SW480 (cell line): ENCODE results near the gene DLGAP4.

Experiments used
- DNase-seq: peaks from one replicate; pipeline ENCODE4 v3.0.0-alpha.2; 2016; ENCODE audit warnings: low spot score

DLGAP4 gene

GRCh38 chr20:36275011-36275410 is 31.1 kb upstream of the DLGAP4 start:
- no peak for DNase-seq

DNA sequence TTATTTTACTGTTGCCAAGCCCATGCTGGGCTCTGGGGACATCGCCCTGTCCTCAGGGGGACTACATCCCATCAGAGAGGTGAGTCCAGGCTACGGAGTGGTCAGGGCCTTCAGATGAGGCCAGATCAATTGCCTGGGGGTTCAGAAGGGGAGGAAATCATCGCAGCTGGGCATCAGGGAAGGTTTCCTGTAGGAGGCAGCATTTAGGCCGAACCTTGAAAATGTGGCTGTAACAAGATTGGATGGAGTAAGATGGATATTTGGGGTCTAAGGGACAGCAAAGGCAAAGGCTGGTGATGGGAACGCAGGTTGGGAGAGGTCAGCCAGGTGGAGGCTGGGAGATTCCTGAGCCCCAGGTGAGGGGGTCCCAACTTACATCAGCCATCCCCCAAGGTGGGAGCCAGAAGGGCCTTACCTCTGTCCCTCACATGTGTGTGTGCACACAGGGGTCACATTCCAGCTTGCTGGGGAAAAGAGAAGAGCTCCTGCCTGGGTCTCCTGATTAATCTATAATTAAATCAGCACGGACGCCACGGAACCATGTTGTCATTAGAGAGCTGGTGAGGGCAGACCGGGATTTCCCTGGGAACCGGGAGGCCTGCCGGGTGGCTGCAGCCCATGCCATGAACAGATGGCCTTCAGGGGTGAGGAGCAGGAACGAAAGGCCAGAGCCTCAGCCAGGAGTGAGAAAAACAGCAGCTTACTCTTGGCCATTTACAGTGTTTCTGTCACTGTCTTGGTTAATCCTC is 30.5 kb upstream of the DLGAP4 start:
- DNase-seq = no peak

- DNase-seq = no peak
These were observed 28.6 kb upstream of the DLGAP4 start for GRCh38 chr20:36277546-36277945.

DNA sequence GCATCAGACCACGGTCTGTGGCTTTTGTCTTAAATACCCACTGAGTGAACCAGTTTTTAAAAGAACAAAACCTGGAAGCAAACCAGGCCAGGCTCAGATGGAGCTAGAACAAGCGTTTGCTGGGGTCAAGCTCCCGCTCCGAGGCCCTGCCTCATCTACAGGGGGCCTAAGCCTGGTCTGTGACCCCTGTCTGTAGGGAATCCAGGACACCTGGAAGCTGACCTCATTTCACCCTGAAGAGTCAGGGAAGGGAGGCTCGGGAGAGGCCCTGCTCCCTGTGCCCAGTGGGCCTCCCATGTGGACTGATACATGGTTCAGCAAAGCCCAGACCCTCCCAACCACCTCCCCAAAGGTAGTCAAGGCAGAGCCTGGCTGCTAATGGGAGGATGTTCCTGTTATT is 26.8 kb upstream of the DLGAP4 start:
- no peak for DNase-seq

GRCh38 chr20:36279776-36280175 is 26.4 kb upstream of the DLGAP4 start:
- no peak for DNase-seq

DNA sequence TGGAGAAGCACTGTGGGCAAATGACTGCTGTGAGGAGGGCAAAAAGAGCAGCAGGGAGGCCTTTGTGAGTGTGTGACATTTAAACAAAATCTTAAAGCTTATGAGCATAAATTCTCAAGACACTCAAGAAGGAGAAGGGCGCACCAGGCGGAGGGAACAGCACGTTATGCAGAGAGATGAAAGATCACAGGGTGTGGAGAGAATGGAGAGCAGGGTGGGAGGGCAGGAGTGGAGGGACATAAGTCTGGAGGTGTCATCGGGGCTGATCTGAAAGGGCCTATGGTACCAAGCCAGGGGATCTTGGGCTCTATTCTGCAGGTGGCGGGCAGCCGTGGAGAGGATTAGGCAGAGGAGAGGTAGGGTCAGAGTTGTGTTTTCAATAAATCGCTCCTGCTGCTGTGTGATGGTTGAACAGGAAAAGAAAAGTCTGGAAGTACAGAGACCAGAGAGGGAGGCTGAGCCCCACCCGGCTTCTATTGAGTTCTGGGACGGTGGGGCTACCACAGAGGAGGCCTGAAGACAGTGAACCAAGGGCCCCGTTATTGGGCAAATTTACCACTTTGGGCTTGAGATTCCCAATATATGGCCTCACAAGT is 24.3 kb upstream of the DLGAP4 start:
- DNase-seq = no peak

DNA sequence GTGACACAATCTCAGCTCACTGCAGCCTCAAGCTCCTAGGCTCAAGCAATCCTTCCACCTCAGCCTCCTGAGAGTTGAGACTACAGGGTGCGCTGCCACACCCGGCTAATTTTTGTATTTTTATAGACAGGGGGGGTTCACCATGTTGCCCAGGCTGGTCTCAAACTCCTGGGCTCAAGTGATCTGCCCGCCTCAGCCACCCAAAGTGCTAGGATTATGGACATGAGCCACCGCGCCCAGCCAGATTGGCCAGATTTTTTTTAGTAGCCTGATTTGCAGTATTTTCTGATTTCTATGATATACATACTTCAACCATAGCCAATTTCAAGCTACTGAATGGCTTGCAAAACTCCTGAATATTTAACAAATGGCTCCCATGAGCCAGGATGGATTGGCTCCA is 21.4 kb upstream of the DLGAP4 start:
- DNase-seq = no peak

- no peak for DNase-seq
These were observed 20.2 kb upstream of the DLGAP4 start for GRCh38 chr20:36285746-36286447.

DNA sequence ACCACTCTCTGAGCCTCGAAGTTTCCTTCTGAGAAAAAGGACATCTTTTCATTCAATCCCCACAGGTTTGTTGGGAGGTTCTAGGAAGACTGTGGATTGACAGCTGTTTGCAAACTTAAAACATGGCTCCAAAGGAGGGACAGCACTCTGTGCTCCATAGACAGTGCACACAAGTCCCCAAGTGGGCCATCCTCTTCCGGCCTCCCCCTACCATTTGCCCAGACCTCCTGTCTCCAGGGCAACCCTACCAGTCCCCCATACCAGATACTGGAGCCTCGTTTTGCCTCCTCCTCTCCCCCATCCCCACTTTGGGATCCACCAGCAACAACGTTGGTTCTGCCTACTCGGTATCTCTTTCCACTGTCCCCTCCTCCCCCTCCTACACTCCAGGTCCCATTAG is 8.5 kb upstream of the DLGAP4 start:
- no peak for DNase-seq

DNA sequence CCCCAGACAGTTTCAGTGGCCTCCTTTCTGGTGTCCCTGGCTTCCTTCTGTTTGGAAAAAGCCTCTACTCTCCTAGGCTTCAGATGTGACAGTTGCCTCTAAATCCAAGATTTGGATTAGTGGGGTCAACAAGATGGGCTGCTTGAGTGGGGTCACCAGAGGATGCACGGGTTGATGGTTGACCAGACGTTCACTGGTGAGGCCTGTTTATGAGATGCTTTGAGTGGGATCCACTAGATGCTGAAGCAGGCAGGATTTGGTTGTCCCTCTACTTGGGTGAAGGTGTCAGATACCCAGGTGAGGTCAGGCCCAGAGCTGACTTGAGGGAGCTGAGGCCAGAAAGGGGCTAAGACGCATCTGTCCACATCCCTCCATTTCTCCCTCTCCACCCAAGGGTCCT is 8.1 kb upstream of the DLGAP4 start:
- no peak for DNase-seq

DNA sequence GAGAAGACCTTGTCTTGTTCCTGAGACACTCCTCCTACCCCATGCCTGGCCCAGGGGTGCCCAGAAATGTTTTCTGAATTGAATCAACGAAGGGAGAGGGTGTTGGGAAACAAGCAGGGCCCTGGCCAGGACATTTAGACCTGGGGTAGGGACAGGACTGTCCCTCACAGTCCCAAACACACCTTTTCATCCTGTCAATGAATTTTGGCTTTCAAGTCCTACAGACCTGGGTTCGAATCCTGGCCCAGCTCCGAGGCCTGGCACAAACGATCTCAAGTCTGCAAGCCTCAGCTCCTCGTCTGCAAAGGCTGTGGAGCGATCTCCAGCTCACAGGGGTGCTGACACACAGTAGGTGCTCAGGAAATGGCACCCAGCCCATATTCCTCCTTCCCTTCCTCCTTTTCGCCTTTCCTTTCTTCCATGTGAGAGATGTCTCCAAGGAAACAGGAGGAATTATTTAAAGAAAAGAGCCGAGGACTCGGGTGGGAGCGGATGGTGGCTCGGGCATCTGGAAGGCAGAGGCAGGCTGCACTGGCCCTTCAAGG is 7.3 kb upstream of the DLGAP4 start:
- DNase-seq = no peak

GRCh38 chr20:36299459-36299858 is 6.7 kb upstream of the DLGAP4 start:
- no peak for DNase-seq

- no peak for DNase-seq
These were observed 4.6 kb upstream of the DLGAP4 start for GRCh38 chr20:36301359-36302119.

DNA sequence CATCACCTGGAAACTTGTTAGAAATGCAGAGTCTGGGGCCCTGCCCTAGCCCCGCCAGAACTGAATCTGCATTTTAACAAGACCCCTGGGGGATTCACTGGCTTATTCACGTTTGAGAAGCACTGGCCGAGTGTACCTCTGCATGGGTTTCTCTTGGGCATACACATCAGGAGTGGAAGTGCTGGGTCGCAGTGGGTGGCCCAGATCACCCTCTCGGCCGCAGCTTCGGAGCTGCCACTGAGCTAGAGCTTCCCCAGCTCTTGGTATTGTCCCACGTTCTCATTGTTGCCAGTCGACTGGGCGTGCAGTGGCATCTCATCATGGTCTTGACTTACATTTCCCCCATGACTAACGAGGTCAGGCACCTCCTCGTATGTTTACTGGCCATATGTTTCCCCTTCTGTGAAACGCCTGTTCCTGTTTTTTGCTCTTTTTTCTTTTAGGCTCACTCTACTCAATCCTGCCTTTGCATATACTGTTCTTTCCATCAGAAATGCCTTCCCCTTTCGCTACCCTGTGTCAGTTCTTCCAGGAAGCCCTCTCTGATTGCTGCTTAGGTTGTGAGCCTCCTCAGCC is 3.0 kb upstream of the DLGAP4 start:
- DNase-seq = no peak

GRCh38 chr20:36303831-36304230 is 2.3 kb upstream of the DLGAP4 start:
- no peak for DNase-seq

GRCh38 chr20:36304786-36305495 is 1.2 kb upstream of the DLGAP4 start:
- no peak for DNase-seq

DNA sequence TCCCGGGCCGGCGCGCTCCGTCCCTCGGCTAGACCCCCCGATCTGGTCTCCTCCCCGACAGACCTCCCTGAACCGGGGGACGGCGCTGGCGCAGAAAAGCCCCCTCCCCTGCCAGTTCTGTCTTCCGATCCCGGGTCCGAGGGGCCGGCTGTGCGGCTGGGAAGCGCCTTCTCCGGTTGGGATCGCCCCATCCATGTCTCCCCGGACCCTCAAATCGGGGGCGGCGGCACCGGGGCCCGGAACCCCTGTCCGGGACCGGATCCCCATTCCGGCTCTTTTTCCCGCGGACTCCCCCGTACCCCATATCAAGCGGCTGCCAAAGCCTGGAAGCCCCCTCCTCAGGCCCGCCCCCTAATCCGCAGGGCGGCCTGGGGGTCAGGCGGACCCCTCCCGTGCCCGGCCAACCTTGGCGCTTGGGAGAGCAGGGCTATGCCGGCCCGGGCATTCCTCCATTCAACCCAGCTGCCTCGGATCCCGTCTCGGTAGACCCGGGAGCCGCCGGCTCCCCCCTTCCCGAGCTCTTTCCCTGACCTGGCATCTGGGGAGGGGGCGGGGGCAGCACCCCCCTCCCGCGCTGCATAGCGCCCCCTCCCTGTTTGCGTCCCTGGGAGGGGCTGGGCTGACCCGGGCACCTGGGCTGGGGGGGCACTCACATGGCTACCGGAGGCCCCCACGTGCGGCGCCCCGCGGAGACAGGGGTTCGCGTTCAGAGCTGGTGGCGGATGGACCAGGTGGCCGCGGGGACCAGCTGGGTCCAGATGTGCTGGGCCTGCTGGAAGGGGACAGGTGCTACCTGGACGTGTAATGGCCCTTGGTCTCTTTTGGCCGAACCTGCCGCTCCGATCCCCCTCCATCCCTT is 643 bp downstream of the DLGAP4 start:
- no peak for DNase-seq

- DNase-seq = no peak
These were observed 1.5 kb downstream of the DLGAP4 start for GRCh38 chr20:36307412-36308325.

DNA sequence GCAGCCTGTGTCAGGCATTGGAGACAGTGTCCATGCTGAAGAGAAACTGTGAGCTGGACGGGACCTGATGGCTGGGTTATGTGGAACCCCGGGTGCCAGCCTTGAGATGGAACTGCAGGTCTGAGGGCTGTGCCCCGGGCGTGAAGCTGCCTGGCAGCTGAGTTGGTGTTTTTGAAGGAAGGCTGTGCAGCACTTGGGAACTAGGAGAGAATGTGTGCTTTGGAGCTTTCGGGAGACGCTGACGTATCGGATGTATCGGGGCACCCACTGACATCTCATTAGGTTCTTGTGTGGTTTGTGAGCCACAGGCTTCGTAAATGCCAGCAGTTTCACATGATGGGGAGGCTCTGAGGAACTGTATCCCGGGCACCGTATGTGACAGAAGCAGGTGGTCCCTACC is 2.2 kb downstream of the DLGAP4 start:
- DNase-seq = no peak
